Measurements from ENCODE around the gene BLNK. TPM values are rescaled to one million over a fixed set of nuclear protein-coding genes. Genes with fewer than 3 reads are reported as not detected.

BLNK gene
- total RNA-seq, 1 donor from 2014 or later = 0.38 TPM

DNA sequence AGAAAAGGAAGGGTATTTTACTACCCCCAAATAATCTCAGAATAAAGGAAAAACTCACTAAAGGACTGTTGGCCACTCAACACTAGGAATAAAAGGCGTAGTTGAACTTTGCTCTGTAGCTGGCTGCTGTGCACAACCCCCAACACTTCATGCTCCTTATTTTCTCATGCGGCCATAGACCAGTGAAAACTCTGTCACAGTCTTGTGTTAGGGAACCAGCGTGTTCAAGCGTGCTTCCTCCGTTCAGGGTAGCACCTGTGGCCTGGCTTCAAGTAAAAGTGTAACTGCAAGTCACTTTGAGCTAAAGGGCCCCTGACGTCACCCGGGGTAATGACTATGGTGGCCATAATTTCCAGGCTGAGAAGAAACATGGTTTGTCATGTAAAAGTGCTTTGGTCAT lies 27.0 kb downstream of the BLNK start:
- H3K36me3 ChIP-seq (ENCODE audit: control insufficient read depth, insufficient read depth, low read length) = no peaks in the 10 kb centered on the region
- TF ChIP-seq CTCF (IDR thresholded peaks at IDR 0.05; ENCODE audit: insufficient read depth, low read length, poor library complexity, severe bottlenecking) = no peak
- no peak for DNase-seq (ENCODE audit: low read depth)
- no peaks in the 10 kb centered on the region for H3K27me3 ChIP-seq (ENCODE audit: control insufficient read depth, insufficient read depth, low read length)
- H3K4me3 ChIP-seq (ENCODE audit: low read depth, low read length) = no peak overlapping the region

DNA sequence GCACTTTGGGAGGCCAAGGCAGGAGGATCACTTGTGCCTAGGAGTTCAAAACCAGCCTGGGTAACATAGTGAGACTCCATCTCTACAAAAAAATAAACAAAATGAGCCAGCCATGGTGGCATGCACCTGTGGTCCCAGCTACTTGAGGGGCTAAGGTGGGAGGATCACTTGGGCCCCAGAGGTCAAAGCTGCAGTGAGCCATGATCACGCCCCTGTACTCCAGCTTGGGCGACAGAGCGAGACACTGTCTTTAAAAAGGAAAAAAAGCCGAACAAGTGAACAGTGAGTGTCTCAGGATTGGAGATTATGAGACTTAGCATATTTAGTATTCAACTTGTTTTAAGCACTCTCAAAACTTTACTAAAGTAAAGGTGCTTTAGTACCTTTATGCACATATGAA lies 28.1 kb downstream of the BLNK start:
- no peak for DNase-seq (ENCODE audit: low read depth)
- Histone ChIP-seq H3K36me3 (ENCODE audit: control insufficient read depth, insufficient read depth, low read length) (no peaks in the 10 kb centered on the region), H3K4me3 (ENCODE audit: low read depth, low read length) (no peak overlapping the region), H3K27me3 (ENCODE audit: control insufficient read depth, insufficient read depth, low read length) (no peaks in the 10 kb centered on the region)
- TF ChIP-seq CTCF (IDR thresholded peaks at IDR 0.05; ENCODE audit: insufficient read depth, low read length, poor library complexity, severe bottlenecking) = no peak

DNA sequence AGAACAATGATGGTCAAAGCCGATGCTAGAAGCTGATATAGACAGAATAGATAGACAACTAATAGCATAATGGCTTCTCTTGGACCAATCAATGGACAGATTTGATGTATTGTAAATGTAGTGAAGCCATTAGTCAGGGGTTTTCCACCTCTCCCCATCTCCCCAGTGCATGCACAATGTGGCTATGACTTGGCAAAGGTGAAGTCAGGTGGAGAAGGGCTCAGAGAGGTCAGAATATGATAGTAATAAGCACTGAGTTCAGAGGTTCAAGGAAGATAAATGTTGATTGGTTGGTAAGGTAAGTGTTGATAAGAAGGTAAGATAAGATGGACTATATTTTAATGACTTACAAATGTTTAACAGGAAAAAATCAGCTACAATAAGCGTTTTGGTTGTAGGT lies 28.5 kb downstream of the BLNK start:
- no peaks in the 10 kb centered on the region for H3K27me3 ChIP-seq (ENCODE audit: control insufficient read depth, insufficient read depth, low read length)
- no peak overlapping the region for H3K4me3 ChIP-seq (ENCODE audit: low read depth, low read length)
- no peak for TF ChIP-seq CTCF (IDR thresholded peaks at IDR 0.05; ENCODE audit: insufficient read depth, low read length, poor library complexity, severe bottlenecking)
- no peaks in the 10 kb centered on the region for H3K36me3 ChIP-seq (ENCODE audit: control insufficient read depth, insufficient read depth, low read length)
- no peak for DNase-seq (ENCODE audit: low read depth)

DNA sequence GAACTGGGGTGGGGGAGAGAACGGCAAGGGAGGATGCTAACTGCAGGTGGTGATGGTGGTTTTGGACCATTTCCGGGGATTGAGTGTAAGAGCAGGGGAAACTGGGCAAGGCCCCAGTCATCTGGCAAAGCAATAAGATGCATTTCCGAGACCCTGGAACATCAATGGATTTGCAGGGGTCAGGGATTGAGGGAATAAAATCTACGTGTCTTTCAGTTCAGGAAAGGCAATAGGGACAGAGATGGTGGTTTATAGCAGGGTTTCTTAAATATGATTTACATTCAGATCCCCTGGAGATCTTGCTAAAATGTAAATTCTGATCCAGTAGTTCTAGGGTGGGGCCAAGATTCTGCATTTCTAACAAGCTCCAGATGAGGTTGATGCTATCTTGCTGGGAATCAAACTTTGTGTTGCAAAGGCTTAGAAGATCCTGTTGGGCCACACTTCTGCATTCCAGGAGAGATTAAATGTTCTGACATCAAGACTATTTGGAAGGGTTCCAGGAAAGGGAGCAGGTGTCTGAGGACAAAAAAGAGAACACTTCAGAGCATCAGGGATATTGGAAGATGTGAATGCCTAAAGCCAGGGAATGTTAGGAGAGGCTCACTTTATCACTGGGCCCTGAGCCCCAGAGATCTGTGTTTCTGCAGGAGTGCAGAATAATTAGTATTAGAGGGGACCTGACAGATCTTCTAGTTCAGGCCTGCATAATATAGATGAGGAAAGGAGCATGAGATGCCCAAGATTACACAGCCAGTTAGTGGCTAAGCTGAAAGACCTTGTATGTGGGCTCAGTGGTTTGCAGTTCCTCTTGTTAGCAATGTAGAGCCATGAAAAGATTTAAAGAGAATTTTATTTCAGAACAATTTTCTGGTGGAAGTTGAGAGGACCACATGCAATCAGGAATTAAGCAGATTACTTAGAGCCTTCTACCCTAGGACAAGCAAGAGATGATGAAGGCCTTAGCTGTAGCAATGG lies 32.4 kb downstream of the BLNK start:
- no peaks in the 10 kb centered on the region for H3K27me3 ChIP-seq (ENCODE audit: control insufficient read depth, insufficient read depth, low read length)
- no peak for TF ChIP-seq CTCF (IDR thresholded peaks at IDR 0.05; ENCODE audit: insufficient read depth, low read length, poor library complexity, severe bottlenecking)
- H3K36me3 ChIP-seq (ENCODE audit: control insufficient read depth, insufficient read depth, low read length) = no peaks in the 10 kb centered on the region
- H3K4me3 ChIP-seq (ENCODE audit: low read depth, low read length) = no peak overlapping the region
- no peak for DNase-seq (ENCODE audit: low read depth)

GRCh38 chr10:96236876-96237275 lies 34.5 kb downstream of the BLNK start:
- Histone ChIP-seq H3K4me3 (ENCODE audit: low read depth, low read length) (no peak overlapping the region), H3K27me3 (ENCODE audit: control insufficient read depth, insufficient read depth, low read length) (no peaks in the 10 kb centered on the region), H3K36me3 (ENCODE audit: control insufficient read depth, insufficient read depth, low read length) (no peaks in the 10 kb centered on the region)
- no peak for TF ChIP-seq CTCF (IDR thresholded peaks at IDR 0.05; ENCODE audit: insufficient read depth, low read length, poor library complexity, severe bottlenecking)
- no peak for DNase-seq (ENCODE audit: low read depth)

Data from kidney epithelial cell (primary cell).